Stimulated activated CD8-positive, alpha-beta memory T cell treated with anti-CD3 and anti-CD28 coated beads, Interleukin-4, amount 100 ng/mL, for 24 hours (primary cell): Measurements from ENCODE around the gene SF3A1.

Source experiments
- DNase-seq: peaks from one replicate; pipeline ENCODE4 v3.0.0-alpha.2; 2020; ENCODE audit warnings: low read depth

Gene SF3A1

GRCh38 chr22:30286813-30287647 lies 69.7 kb downstream of the SF3A1 start:
- peak; percentile 79 for DNase-seq

GRCh38 chr22:30286331-30286730 lies 70.4 kb downstream of the SF3A1 start:
- no peak for DNase-seq

GRCh38 chr22:30285846-30286200 lies 70.9 kb downstream of the SF3A1 start:
- DNase-seq = no peak

GRCh38 chr22:30285176-30285845 lies 71.4 kb downstream of the SF3A1 start:
- no peak for DNase-seq

- DNase-seq = no peak
These were observed 72.0 kb downstream of the SF3A1 start for GRCh38 chr22:30284666-30285065.

- no peak for DNase-seq
These were observed 72.5 kb downstream of the SF3A1 start for GRCh38 chr22:30284172-30284571.

GRCh38 chr22:30283342-30283741 lies 73.4 kb downstream of the SF3A1 start:
- DNase-seq = no peak

- no peak for DNase-seq
These were observed 74.1 kb downstream of the SF3A1 start for GRCh38 chr22:30282616-30283046.
